ENCODE measurements around the gene NTRK3. TPM values are rescaled to one million over a fixed set of nuclear protein-coding genes. Genes with fewer than 3 reads are reported as not detected.

The NTRK3 gene
- total RNA-seq, 1 donor from 2014 or later, result not detected

DNA sequence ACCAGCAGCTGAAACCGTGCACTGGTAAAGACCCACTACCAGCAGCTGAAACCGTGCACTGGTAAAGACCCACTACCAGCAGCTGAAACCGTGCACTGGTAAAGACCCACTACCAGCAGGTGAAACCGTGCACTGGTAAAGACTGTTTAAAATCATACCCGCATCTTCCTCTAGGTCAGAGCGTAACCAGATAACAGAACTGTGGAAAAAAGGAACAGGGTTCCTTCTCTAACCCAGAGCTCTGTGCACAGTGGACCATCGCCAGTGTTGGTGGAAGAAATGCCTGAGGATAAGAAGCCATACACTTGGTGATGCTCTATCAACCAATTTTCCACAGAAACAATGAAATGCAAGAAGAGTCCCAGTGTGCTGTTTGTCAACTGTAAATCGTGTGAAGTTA is 243.4 kb downstream of the NTRK3 start:
- no peak overlapping the region for H3K4me3 Mint-ChIP-seq
- H3K4me1 Mint-ChIP-seq, result no peaks in the 10 kb centered on the region
- TF ChIP-seq, protein P1, sequence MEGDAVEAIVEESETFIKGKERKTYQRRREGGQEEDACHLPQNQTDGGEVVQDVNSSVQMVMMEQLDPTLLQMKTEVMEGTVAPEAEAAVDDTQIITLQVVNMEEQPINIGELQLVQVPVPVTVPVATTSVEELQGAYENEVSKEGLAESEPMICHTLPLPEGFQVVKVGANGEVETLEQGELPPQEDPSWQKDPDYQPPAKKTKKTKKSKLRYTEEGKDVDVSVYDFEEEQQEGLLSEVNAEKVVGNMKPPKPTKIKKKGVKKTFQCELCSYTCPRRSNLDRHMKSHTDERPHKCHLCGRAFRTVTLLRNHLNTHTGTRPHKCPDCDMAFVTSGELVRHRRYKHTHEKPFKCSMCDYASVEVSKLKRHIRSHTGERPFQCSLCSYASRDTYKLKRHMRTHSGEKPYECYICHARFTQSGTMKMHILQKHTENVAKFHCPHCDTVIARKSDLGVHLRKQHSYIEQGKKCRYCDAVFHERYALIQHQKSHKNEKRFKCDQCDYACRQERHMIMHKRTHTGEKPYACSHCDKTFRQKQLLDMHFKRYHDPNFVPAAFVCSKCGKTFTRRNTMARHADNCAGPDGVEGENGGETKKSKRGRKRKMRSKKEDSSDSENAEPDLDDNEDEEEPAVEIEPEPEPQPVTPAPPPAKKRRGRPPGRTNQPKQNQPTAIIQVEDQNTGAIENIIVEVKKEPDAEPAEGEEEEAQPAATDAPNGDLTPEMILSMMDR (IDR thresholded peaks at IDR 0.05), result no peak
- intact Hi-C loops (cut with micrococcal nuclease), result no loop called here
- no peaks in the 10 kb centered on the region for H3K27me3 Mint-ChIP-seq
- no peak overlapping the region for H3K27ac Mint-ChIP-seq
- no peak for DNase-seq
- ChIA-PET CTCF (no interaction called here), POLR2A (no interaction called here)
- H3K36me3 Mint-ChIP-seq (ENCODE audit: low read depth), result no peaks in the 10 kb centered on the region
- no peak for ATAC-seq (ENCODE audit: low read depth)
- H3K9me3 Mint-ChIP-seq, result no peaks in the 10 kb centered on the region

DNA sequence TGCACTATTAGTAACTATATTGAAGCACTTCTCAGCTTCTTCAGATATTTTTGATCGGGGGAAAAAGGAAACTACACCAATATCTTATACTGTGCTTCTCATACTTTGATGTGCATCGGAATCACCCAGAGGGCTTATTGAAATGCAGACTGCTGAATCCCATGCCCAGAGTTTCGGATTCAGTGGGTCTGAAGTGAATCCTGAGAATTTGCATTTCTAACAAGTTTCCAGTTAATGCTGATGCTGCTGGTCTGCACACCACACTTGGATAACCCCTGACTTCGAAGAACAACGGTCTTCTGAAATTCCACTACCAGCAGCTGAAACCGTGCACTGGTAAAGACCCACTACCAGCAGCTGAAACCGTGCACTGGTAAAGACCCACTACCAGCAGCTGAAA is 243.9 kb downstream of the NTRK3 start:
- Mint-ChIP-seq H3K27me3 (no peaks in the 10 kb centered on the region), H3K4me1 (no peaks in the 10 kb centered on the region), H3K4me3 (no peak overlapping the region), H3K36me3 (ENCODE audit: low read depth) (no peaks in the 10 kb centered on the region), H3K27ac (no peak overlapping the region), H3K9me3 (no peaks in the 10 kb centered on the region)
- TF ChIP-seq, protein P1 (IDR thresholded peaks at IDR 0.05), result no peak
- intact Hi-C loops (cut with micrococcal nuclease), result no loop called here
- no peak for DNase-seq
- ATAC-seq (ENCODE audit: low read depth), result no peak
- ChIA-PET POLR2A (no interaction called here), CTCF (no interaction called here)

DNA sequence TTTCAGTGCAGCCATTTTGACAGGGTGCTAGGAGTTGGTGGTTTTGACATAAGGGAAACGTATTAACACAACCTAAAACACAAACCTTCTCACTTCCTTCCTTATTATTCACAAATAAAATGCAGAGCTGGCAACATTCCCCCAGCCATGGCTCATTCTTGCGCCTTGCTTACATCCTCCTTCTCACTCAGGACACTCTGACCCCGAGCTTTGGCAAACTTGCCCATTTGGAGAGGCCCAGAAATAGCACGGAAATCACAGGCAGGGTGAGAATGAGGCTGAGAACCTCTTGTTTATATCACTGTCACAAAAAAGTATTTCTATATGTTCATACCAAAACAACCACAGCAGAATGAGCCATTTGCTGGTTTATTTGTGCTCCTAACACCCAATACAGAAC is 244.3 kb downstream of the NTRK3 start:
- no peaks in the 10 kb centered on the region for H3K9me3 Mint-ChIP-seq
- no peak for ATAC-seq (ENCODE audit: low read depth)

DNA sequence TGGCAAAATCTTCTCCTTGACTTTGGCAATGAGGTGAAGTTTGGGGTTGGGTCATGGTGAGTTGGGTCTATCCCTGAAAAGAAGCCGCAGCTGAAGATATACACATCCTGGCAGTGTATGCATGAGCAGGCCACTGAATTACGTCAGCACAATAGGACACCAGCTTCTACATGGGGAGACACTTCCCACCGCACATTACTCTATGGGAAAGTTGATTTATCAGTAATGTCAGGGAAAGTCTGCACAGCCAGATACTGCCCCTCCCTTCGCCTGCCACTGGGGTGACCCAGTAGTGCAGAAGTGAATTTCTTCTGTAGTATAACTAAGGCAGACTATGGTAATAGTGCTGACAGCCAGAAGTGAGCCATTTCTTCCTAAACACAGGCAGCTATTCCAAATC is 245.0 kb downstream of the NTRK3 start:
- ATAC-seq (ENCODE audit: low read depth) (no peak), DNase-seq (no peak)
- Mint-ChIP-seq H3K27me3 (no peaks in the 10 kb centered on the region), H3K36me3 (ENCODE audit: low read depth) (no peaks in the 10 kb centered on the region), H3K27ac (no peak overlapping the region), H3K4me3 (no peak overlapping the region), H3K4me1 (no peaks in the 10 kb centered on the region), H3K9me3 (no peaks in the 10 kb centered on the region)
- TF ChIP-seq, protein P1 (IDR thresholded peaks at IDR 0.05), result no peak
- intact Hi-C loops (cut with micrococcal nuclease), result no loop called here
- ChIA-PET CTCF (no interaction called here), POLR2A (no interaction called here)

More for the DNA sequence above, 244.3 kb downstream of the NTRK3 start:
- TF ChIP-seq, protein P1 (IDR thresholded peaks at IDR 0.05), result no peak
- Mint-ChIP-seq H3K4me3 (no peak overlapping the region), H3K27ac (no peak overlapping the region), H3K27me3 (no peaks in the 10 kb centered on the region), H3K36me3 (ENCODE audit: low read depth) (no peaks in the 10 kb centered on the region), H3K4me1 (no peaks in the 10 kb centered on the region)
- DNase-seq, result no peak
- ChIA-PET CTCF (no interaction called here), POLR2A (no interaction called here)
- intact Hi-C loops (cut with micrococcal nuclease), result no loop called here

DNA sequence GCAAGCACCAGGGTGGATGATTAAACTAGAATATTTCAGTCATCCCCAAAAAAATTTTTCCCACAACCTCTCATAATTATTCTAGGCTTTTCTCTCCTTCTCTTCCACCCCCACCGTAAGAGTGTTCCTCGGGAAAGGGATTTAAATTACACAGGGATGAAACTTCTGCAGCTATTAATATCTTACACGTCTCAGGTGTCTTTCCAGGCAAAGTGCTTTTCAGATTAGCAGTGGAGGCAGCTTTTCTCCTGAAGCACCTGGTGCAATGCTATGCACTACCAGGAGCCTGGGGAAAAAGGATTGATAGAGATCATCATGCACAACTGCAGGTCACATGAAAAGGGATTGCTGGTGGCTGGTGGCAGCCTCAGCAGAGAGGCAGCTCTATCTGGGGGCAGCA is 250.4 kb downstream of the NTRK3 start:
- CTCF ChIA-PET, result no interaction called here
- TF ChIP-seq, protein P1 (IDR thresholded peaks at IDR 0.05), result no peak
- H3K9me3 Mint-ChIP-seq, result no peaks in the 10 kb centered on the region
- intact Hi-C loops (cut with micrococcal nuclease), result no loop called here
- ATAC-seq (ENCODE audit: low read depth) (no peak), DNase-seq (no peak)
- no peaks in the 10 kb centered on the region for H3K36me3 Mint-ChIP-seq (ENCODE audit: low read depth)
- no peak overlapping the region for H3K4me3 Mint-ChIP-seq
- no peak overlapping the region for H3K27ac Mint-ChIP-seq
- H3K4me1 Mint-ChIP-seq, result no peaks in the 10 kb centered on the region
- no peaks in the 10 kb centered on the region for H3K27me3 Mint-ChIP-seq
- POLR2A ChIA-PET, result no interaction called here

Measured in activated B cell treated with CpG ODN at 0.5 μM for 24 hours (primary cell).